ENCODE measurements around the gene KCTD5. TPM values are rescaled to one million over a fixed set of nuclear protein-coding genes. Genes with fewer than 3 reads are reported as not detected.
A peak's percentile ranks its signal among the peaks of the same experiment; 100 is the strongest.

Gene KCTD5
- total RNA-seq, 5 donors from 2014 or later (not counting 1 experiment from before 2014, with no cell fraction given), result 19.5 to 29.1 (median 26.3) TPM

GRCh38 chr16:2745116-2745890 is 63.0 kb downstream of the KCTD5 start:
- DNase-seq (no peak), ATAC-seq (replicated peaks in 1 of 4) (no peak)
- WGBS (ENCODE audit: insufficient coverage), result 86% methylated on average over 11 of the region's 15 CpGs
- no peaks in the 10 kb centered on the region for H3K36me3 Mint-ChIP-seq
- H3K4me3 ChIP-seq (ENCODE audit: control insufficient read depth in 1 of 2, extremely low read depth in 1 of 2, low read length in 1 of 2), result no peak overlapping the region
- H3K4me1 ChIP-seq (ENCODE audit: control insufficient read depth in 1 of 2, extremely low read depth in 1 of 2, insufficient read depth in 2 of 2, low read length in 2 of 2), result no peaks in the 10 kb centered on the region
- no peaks in the 10 kb centered on the region for H3K9me3 ChIP-seq
- H3K36me3 ChIP-seq (ENCODE audit: control insufficient read depth in 2 of 2, extremely low read depth in 1 of 2, insufficient read depth in 1 of 2, low read length in 1 of 2), result no peaks in the 10 kb centered on the region
- H3K27me3 ChIP-seq (replicated peaks in 1 of 2; ENCODE audit: control insufficient read depth in 2 of 2, extremely low read depth in 1 of 2, insufficient read depth in 2 of 2, low read length in 1 of 2), result peaks cover 0 to 15% of the 10 kb centered on the region in 2 experiments
- no peak overlapping the region for H3K27ac Mint-ChIP-seq
- H3K9me3 Mint-ChIP-seq, result no peaks in the 10 kb centered on the region
- H3K4me1 Mint-ChIP-seq, result peaks cover 0 to 2% (median 0%) of the 10 kb centered on the region in 3 donors
- H3K27ac ChIP-seq (ENCODE audit: low read length), result no peak overlapping the region
- peaks cover 0 to 6% of the 10 kb centered on the region in 2 donors for H3K27me3 Mint-ChIP-seq
- CTCF ChIA-PET, result no interaction called here
- POLR2A ChIA-PET, result interaction anchor here in 1 of 2 donors (0.7 kb wide), 1 partner anchor 164 kb away, joined by 4 read pairs; no protein-coding TSS in a partner anchor
- no peak overlapping the region for H3K4me3 Mint-ChIP-seq

DNA sequence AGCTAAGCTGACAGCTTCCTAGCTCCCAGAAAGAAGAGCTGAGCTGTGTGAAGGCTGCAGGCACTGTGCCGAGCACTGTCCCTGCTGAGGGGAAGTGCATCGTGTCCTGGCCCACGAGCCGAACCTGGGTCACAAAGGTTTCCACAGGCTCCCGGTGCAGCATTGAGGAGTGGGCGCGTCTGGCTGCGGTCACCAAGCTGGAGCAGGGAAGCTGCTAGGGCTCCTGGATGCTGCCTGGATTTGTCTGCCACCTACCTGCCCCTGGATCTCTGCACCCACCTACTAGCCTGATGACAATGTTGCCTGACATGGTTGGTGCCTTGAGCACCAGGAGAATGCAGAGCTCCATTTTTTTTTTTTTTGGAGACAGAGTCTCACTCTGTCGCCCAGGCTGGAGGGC is 63.6 kb downstream of the KCTD5 start:
- 94% methylated on average over 8 of the region's 9 CpGs for WGBS (ENCODE audit: insufficient coverage)
- Mint-ChIP-seq H3K9me3 (no peaks in the 10 kb centered on the region), H3K4me3 (no peak overlapping the region), H3K27me3 (no peaks in the 10 kb centered on the region), H3K4me1 (peaks cover under 1 to 6% (median 3%) of the 10 kb centered on the region in 3 donors), H3K27ac (no peak overlapping the region), H3K36me3 (no peaks in the 10 kb centered on the region)
- Histone ChIP-seq H3K4me1 (ENCODE audit: control insufficient read depth in 1 of 2, extremely low read depth in 1 of 2, insufficient read depth in 2 of 2, low read length in 2 of 2) (peaks cover 0 to 4% of the 10 kb centered on the region in 2 experiments), H3K27me3 (replicated peaks in 1 of 2; ENCODE audit: control insufficient read depth in 2 of 2, extremely low read depth in 1 of 2, insufficient read depth in 2 of 2, low read length in 1 of 2) (peaks cover 0 to 9% of the 10 kb centered on the region in 2 experiments), H3K4me3 (ENCODE audit: control insufficient read depth in 1 of 2, extremely low read depth in 1 of 2, low read length in 1 of 2) (no peak overlapping the region), H3K27ac (ENCODE audit: low read length) (no peak overlapping the region), H3K36me3 (ENCODE audit: control insufficient read depth in 2 of 2, extremely low read depth in 1 of 2, insufficient read depth in 1 of 2, low read length in 1 of 2) (no peaks in the 10 kb centered on the region), H3K9me3 (no peaks in the 10 kb centered on the region)
- POLR2A ChIA-PET, result interaction anchor here in 1 of 2 donors (0.7 kb wide), 1 partner anchor 163 kb away, joined by 4 read pairs; no protein-coding TSS in a partner anchor
- ATAC-seq (replicated peaks in 1 of 4) (no peak), DNase-seq (no peak)
- CTCF ChIA-PET, result interaction anchor here in 1 of 2 donors (0.5 kb wide), 1 partner anchor 54 kb away, joined by 3 read pairs; no protein-coding TSS in a partner anchor

DNA sequence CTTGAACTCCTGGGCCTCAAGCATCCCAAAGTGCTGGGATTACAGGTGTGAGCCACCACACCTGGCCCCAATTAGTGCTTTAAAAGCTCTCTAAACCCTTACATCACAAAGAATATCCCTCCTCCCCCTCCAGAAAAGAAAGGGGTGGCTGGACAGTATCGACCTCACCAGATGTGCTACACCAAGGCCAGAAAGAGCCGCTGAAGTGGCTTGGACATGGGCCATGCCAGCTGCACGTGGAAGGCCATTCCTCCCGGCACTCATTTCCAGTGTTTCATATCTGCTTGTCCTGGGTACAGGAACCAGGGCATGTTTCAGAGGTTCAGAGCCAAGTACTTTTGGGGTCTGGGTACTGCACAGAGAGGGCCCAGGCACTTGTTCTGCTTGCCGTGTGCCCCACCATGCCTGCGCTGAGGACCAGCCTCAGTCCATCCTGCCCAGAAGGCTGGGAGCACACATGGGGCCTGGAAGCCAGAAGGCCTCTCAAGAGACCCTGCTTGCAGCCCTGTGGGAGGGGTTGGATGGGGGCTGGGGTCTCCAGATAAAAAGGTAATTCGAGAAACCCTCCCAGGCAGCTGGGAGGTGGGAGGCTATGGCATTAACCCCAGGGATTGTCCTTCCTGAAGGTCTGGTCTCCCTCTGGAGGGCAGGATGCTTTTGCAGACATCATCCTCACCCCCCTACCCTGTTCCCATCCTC is 66.6 kb downstream of the KCTD5 start:
- H3K36me3 Mint-ChIP-seq, result peaks cover 2% of the 10 kb centered on the region
- 94% methylated on average over 5 of the region's 7 CpGs for WGBS (ENCODE audit: insufficient coverage)
- Histone ChIP-seq H3K27ac (ENCODE audit: low read length) (no peak overlapping the region), H3K27me3 (replicated peaks in 1 of 2; ENCODE audit: control insufficient read depth in 2 of 2, extremely low read depth in 1 of 2, insufficient read depth in 2 of 2, low read length in 1 of 2) (peaks cover 0 to 3% of the 10 kb centered on the region in 2 experiments), H3K36me3 (ENCODE audit: control insufficient read depth in 2 of 2, extremely low read depth in 1 of 2, insufficient read depth in 1 of 2, low read length in 1 of 2) (no peaks in the 10 kb centered on the region), H3K4me3 (ENCODE audit: control insufficient read depth in 1 of 2, extremely low read depth in 1 of 2, low read length in 1 of 2) (no peak overlapping the region), H3K4me1 (ENCODE audit: control insufficient read depth in 1 of 2, extremely low read depth in 1 of 2, insufficient read depth in 2 of 2, low read length in 2 of 2) (peaks cover 5 to 23% of the 10 kb centered on the region in 2 experiments), H3K9me3 (no peaks in the 10 kb centered on the region)
- CTCF ChIA-PET, result interaction anchor here in 1 of 2 donors (0.6 kb wide), 1 partner anchor 19 kb away, joined by 5 read pairs; no protein-coding TSS in a partner anchor
- H3K9me3 Mint-ChIP-seq, result peaks cover 0 to 3% (median 0%) of the 10 kb centered on the region in 3 donors
- DNase-seq (no peak), ATAC-seq (replicated peaks in 1 of 4) (no peak)
- H3K27me3 Mint-ChIP-seq, result no peaks in the 10 kb centered on the region
- H3K27ac Mint-ChIP-seq, result no peak overlapping the region
- H3K4me3 Mint-ChIP-seq, result no peak overlapping the region
- POLR2A ChIA-PET, result no interaction called here
- peaks cover 11 to 21% (median 16%) of the 10 kb centered on the region in 3 donors for H3K4me1 Mint-ChIP-seq

GRCh38 chr16:2749476-2749875 is 67.2 kb downstream of the KCTD5 start:
- H3K27ac ChIP-seq (ENCODE audit: low read length), result no peak overlapping the region
- no peak for DNase-seq
- H3K4me3 ChIP-seq (ENCODE audit: control insufficient read depth in 1 of 2, extremely low read depth in 1 of 2, low read length in 1 of 2), result no peak overlapping the region
- no peak for ATAC-seq (replicated peaks in 1 of 4)
- Mint-ChIP-seq H3K27me3 (no peaks in the 10 kb centered on the region), H3K27ac (no peak overlapping the region), H3K4me1 (peaks cover 17 to 26% (median 21%) of the 10 kb centered on the region in 3 donors), H3K9me3 (peaks cover 0 to 3% (median 0%) of the 10 kb centered on the region in 3 donors), H3K36me3 (peaks cover 4% of the 10 kb centered on the region), H3K4me3 (no peak overlapping the region)
- no peaks in the 10 kb centered on the region for H3K36me3 ChIP-seq (ENCODE audit: control insufficient read depth in 2 of 2, extremely low read depth in 1 of 2, insufficient read depth in 1 of 2, low read length in 1 of 2)
- ChIA-PET POLR2A (no interaction called here), CTCF (no interaction called here)
- WGBS (ENCODE audit: insufficient coverage), result 96% methylated on average over 3 of the region's 5 CpGs
- peaks cover 7 to 29% of the 10 kb centered on the region in 2 experiments for H3K4me1 ChIP-seq (ENCODE audit: control insufficient read depth in 1 of 2, extremely low read depth in 1 of 2, insufficient read depth in 2 of 2, low read length in 2 of 2)
- peaks cover 0 to 3% of the 10 kb centered on the region in 2 experiments for H3K27me3 ChIP-seq (replicated peaks in 1 of 2; ENCODE audit: control insufficient read depth in 2 of 2, extremely low read depth in 1 of 2, insufficient read depth in 2 of 2, low read length in 1 of 2)
- no peaks in the 10 kb centered on the region for H3K9me3 ChIP-seq

DNA sequence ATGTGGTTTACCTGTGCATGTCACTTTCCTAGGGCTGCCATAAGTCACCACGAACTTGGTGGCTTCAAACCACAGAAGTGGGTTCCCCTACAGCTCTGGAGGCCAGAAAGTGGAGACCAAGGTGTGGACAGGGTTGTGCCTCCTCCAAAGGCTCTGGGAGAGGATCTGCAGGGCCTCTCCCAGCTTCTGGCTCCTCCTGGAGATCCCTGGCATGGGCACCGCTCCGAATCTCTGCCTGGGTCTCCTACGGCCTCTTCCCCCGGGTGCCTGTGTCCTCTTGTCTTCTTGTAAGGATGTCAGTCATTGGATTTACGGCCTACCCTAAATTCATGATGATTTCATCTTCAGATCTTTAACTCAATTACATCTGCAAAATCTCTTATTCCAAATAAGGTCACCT is 67.6 kb downstream of the KCTD5 start:
- Histone ChIP-seq H3K27ac (ENCODE audit: low read length) (no peak overlapping the region), H3K4me1 (ENCODE audit: control insufficient read depth in 1 of 2, extremely low read depth in 1 of 2, insufficient read depth in 2 of 2, low read length in 2 of 2) (peaks cover 12 to 33% of the 10 kb centered on the region in 2 experiments), H3K36me3 (ENCODE audit: control insufficient read depth in 2 of 2, extremely low read depth in 1 of 2, insufficient read depth in 1 of 2, low read length in 1 of 2) (peaks cover 0 to under 1% of the 10 kb centered on the region in 2 donors), H3K9me3 (no peaks in the 10 kb centered on the region), H3K27me3 (replicated peaks in 1 of 2; ENCODE audit: control insufficient read depth in 2 of 2, extremely low read depth in 1 of 2, insufficient read depth in 2 of 2, low read length in 1 of 2) (peaks cover 0 to under 1% of the 10 kb centered on the region in 2 experiments), H3K4me3 (ENCODE audit: control insufficient read depth in 1 of 2, extremely low read depth in 1 of 2, low read length in 1 of 2) (no peak overlapping the region)
- Mint-ChIP-seq H3K36me3 (peaks cover 4% of the 10 kb centered on the region), H3K4me1 (peaks cover 22 to 31% (median 26%) of the 10 kb centered on the region in 3 donors), H3K9me3 (peaks cover 0 to 3% (median 0%) of the 10 kb centered on the region in 3 donors), H3K27ac (no peak overlapping the region), H3K4me3 (no peak overlapping the region), H3K27me3 (no peaks in the 10 kb centered on the region)
- ChIA-PET POLR2A (no interaction called here), CTCF (no interaction called here)
- DNase-seq (no peak), ATAC-seq (replicated peaks in 1 of 4) (no peak)
- 0% methylated on average over 1 of the region's 6 CpGs for WGBS (ENCODE audit: insufficient coverage)

GRCh38 chr16:2751577-2752034 is 69.3 kb downstream of the KCTD5 start:
- Mint-ChIP-seq H3K36me3 (peaks cover 7% of the 10 kb centered on the region), H3K27ac (peak overlapping the region; percentile 99 to 100), H3K4me3 (peak overlapping the region; percentile 91 to 93 (median 91)), H3K9me3 (peaks cover 0 to 3% (median 0%) of the 10 kb centered on the region in 3 donors), H3K4me1 (peaks cover 38 to 46% (median 40%) of the 10 kb centered on the region in 3 donors), H3K27me3 (no peaks in the 10 kb centered on the region)
- Histone ChIP-seq H3K4me1 (ENCODE audit: control insufficient read depth in 1 of 2, extremely low read depth in 1 of 2, insufficient read depth in 2 of 2, low read length in 2 of 2) (peaks cover 22 to 49% of the 10 kb centered on the region in 2 experiments), H3K27me3 (replicated peaks in 1 of 2; ENCODE audit: control insufficient read depth in 2 of 2, extremely low read depth in 1 of 2, insufficient read depth in 2 of 2, low read length in 1 of 2) (no peaks in the 10 kb centered on the region), H3K36me3 (ENCODE audit: control insufficient read depth in 2 of 2, extremely low read depth in 1 of 2, insufficient read depth in 1 of 2, low read length in 1 of 2) (peaks cover 5 to 7% of the 10 kb centered on the region in 2 donors), H3K4me3 (ENCODE audit: control insufficient read depth in 1 of 2, extremely low read depth in 1 of 2, low read length in 1 of 2) (peak overlapping the region; percentile 75 to 90), H3K27ac (ENCODE audit: low read length) (peak overlapping the region; percentile 98), H3K9me3 (no peaks in the 10 kb centered on the region)
- ATAC-seq (replicated peaks in 1 of 4), result no peak
- WGBS (ENCODE audit: insufficient coverage), result 61% methylated on average over 22 of the region's 23 CpGs
- ChIA-PET POLR2A (no interaction called here), CTCF (no interaction called here)
- DNase-seq, result peak in 2 of 35 experiments; percentile 18 to 26

All from T-cell (primary cell).